Measurements from ENCODE around the gene HK3. TPM values are rescaled to one million over a fixed set of nuclear protein-coding genes. Genes with fewer than 3 reads are reported as not detected.

HK3 gene
- 6.4 TPM for total RNA-seq
- long read RNA-seq, partial matches to known transcripts, result 0 of 11 reads
- long read RNA-seq, other reads (novel, unspliced or antisense), result 10 of 11 reads

- peak; percentile 61 for ATAC-seq
- peak; percentile 60 for DNase-seq (ENCODE audit: missing footprints)
- intact Hi-C loops (cut with DNase I), result no loop called here
Observed at GRCh38 chr5:176899296-176899891, at the start of gene HK3. TSS of gene HK3 (minus strand) at chr5:176899346. CDS start at chr5:176896159, 3,187 bp downstream.

DNA sequence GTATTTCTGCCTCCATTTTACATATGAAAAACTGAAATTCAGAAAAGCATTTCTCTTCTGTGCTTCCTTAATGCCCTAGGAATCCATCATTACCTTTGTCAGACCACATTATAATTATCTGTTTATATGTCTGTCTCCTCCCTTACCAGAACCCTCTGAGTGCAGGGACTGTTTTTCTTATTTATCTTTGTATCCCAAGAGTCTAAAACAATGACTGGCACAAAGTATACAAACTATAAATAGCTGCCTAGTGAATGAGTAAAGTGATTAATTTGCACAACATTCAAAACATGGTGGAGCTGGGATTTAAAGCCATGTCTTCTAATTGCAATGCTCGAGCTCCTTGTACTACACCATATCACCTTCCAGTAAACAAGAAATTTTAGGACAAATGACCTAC lies 49.3 kb upstream of the HK3 start:
- DNase-seq (ENCODE audit: missing footprints), result no peak
- no peak for ATAC-seq
- intact Hi-C loops (cut with DNase I), result no loop called here

DNA sequence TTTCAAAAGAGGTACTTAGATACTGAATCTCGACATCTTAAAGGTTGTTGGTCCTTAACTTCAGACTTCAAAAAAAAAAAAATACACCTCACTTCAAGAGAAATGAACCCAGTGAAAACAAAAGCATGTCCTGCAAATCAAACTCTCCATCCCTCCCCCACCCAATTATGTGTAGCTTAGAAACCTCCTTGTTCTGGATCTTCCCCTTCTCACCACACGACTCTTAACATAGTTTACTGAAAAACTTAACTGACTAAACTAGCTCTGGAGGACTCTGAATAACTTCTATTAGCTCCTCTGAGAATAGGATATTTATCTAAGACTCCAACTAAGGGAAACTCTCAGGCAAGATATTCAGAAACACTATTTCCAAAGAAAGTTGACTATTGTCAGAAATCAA lies 48.7 kb upstream of the HK3 start:
- ATAC-seq (no peak), DNase-seq (ENCODE audit: missing footprints) (no peak)
- intact Hi-C loops (cut with DNase I), result no loop called here

DNA sequence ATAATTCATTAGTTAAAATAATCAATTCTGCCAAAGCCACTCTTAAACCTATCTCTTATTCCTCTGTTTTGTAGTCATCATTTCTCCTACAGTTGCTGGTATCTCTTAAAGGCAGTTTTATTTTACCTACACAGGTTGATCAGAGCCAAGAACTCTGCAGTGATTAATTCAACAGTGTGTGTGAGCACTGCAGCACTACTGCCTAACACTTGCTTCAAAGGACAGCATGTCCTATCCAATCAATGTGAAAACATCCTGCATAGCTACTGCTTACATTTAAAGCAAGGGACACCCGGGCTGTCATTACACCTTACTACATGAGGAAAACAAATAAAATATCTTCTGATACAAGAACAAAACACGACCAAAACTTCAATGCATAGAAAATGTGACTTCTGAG lies 45.1 kb upstream of the HK3 start:
- ATAC-seq (peak; percentile 89), DNase-seq (ENCODE audit: missing footprints) (no peak)
- intact Hi-C loops (cut with DNase I), result no loop called here

GRCh38 chr5:176943816-176944215 lies 44.7 kb upstream of the HK3 start:
- no peak for ATAC-seq
- no peak for DNase-seq (ENCODE audit: missing footprints)
- intact Hi-C loops (cut with DNase I), result no loop called here

DNA sequence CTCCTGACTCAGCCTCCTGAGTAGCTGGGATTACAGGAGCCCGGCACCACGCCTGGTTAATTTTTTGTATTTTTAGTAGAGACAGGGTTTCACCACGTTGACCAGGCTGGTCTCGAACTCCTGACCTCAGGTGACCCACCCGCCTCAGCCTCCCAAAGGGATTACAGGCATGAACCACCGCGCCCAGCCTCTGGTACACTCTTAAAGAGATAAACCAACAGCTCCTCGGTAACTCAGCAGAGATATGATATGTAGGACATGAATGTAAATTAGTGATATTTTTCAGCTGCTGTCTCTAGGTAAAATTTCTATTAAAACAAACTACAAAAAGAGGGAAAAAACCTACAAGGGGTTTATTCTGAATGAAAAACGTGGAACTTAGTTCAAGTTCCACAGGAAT lies 42.8 kb upstream of the HK3 start:
- DNase-seq (ENCODE audit: missing footprints) (peak; percentile 46), ATAC-seq (no peak)
- intact Hi-C loops (cut with DNase I), result no loop called here

GRCh38 chr5:176938472-176938871 lies 39.3 kb upstream of the HK3 start:
- intact Hi-C loops (cut with DNase I), result no loop called here
- ATAC-seq (no peak), DNase-seq (ENCODE audit: missing footprints) (no peak)

DNA sequence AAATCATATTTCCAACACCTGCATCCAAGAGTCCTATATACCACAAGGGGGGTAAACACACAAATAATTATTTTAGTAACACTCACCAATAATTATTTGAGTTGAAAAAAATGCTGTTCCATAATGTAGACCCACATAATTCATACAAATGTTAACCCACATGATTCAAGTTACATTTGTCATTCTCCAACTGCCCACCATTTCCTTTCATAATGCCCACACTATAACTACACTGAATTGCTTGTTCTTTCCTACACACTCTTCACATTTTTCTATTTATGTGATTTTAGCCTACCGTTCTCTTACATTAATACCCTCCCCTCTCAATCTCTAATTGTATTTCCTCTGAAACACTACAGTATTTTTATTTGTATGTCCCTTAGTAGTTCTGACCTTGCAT lies 35.9 kb upstream of the HK3 start:
- DNase-seq (ENCODE audit: missing footprints) (no peak), ATAC-seq (no peak)
- intact Hi-C loops (cut with DNase I), result no loop called here

DNA sequence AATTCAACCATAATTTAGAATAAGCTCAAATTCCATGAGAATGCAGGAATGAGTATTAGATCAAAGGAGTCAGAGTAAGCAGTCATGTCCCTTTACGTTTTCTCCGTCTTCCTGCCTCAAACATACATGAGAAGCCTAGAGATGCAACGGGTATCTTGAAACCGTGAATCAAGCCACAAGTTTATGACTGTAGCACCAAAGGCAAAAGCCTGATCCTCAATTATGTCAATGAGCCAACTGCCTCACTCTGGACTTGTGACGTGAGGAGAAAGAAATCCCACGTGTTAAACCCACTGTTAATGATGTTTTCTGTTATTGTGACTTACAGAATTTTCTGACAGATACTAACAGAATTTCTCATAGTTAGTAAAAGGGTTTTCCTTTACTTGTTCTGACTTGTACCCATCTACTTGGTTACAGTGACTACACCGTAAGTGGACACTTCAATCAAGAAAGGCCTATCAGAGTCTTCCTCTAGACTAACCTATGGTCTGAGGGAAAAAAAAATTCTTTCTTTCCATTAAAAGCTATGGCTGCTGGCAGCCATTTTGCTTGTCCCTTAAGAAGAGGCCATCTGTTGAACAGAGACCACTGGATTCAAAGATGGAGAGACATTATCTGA lies 35.3 kb upstream of the HK3 start:
- intact Hi-C loops (cut with DNase I), result no loop called here

DNA sequence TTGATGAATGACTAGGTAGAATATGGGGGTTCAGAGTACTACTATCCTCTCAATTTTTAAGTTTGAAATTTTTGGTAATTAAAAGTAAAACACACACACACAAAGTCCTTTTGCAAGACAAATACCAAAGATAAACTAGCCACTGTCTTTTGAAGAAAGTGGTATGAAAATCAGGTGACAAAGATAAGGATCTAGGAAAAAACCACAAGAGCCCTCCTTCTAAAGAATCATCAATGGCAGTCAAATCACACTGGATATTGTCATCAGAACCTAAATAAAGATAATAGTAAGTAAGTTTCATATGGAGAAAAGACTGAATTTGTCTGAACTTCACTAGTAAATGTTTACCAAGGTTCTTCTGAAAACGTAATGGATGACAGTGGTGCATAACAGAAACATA lies 30.5 kb upstream of the HK3 start:
- DNase-seq (ENCODE audit: missing footprints), result no peak
- intact Hi-C loops (cut with DNase I), result no loop called here
- ATAC-seq, result no peak

More for the DNA sequence above, 35.3 kb upstream of the HK3 start:
- ATAC-seq (no peak), DNase-seq (ENCODE audit: missing footprints) (no peak)

DNA sequence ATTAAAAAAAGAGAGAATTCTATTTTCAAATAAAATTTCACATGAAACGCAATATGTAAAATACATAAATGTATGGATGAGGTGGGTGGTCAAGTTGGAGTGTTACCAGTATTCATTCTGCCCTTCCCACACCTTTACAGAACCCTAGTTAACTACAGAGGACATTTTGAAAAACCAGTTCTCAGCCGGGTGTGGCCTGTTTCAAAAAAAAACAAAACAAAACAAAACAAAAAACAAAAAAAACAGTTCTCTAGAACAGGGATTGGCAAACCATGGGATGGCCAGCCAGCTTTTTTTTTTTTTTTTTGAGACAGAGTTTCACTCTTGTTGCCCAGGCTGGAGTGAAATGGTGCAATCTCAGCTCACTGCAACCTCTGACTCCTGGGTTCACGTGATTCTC lies 28.4 kb upstream of the HK3 start:
- ATAC-seq (no peak), DNase-seq (ENCODE audit: missing footprints) (no peak)
- intact Hi-C loops (cut with DNase I), result no loop called here

GRCh38 chr5:176922817-176923216 lies 23.7 kb upstream of the HK3 start:
- intact Hi-C loops (cut with DNase I), result no loop called here
- DNase-seq (ENCODE audit: missing footprints) (no peak), ATAC-seq (no peak)

- ATAC-seq (no peak), DNase-seq (ENCODE audit: missing footprints) (no peak)
- intact Hi-C loops (cut with DNase I), result no loop called here
Observed at GRCh38 chr5:176921714-176922113, 22.6 kb upstream of the HK3 start.

DNA sequence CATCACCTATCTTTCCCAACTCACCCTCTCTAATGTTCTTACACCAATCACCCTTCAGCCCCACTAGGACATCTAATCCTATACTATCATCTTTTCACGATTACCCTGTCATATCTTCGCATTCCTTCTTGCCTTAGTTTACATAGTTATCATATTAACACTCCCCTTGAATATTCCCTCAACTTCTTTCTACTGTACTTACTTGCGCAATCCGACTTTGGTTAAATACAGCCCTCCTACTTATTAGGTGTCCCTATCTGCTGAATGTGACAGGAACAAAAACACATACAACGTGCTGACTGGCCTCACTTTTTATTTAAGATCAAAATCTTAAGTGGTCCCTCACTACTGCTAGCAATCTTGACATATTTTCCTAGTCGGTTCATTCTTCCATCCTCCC lies 19.5 kb upstream of the HK3 start:
- ATAC-seq (no peak), DNase-seq (ENCODE audit: missing footprints) (no peak)
- intact Hi-C loops (cut with DNase I), result no loop called here

DNA sequence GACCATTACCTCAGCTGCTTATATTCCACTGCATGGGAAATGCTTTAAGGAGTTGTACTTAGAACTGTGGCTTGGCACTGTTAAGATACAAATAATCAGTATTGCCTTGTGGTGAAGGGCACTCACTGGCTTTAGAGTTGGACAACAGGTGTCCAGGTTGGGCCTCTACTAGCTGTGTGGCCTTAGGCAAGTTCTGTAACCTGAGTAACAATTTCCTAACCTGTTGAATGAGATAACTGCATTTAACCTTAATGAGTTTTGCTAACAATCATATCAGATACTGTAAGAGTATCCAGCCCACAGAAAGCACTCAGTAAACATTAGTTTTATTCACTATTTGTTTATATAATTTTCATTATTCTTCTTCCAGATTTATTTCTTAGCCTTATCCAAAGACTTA lies 17.2 kb upstream of the HK3 start:
- intact Hi-C loops (cut with DNase I), result no loop called here
- no peak for ATAC-seq
- DNase-seq (ENCODE audit: missing footprints), result no peak

DNA sequence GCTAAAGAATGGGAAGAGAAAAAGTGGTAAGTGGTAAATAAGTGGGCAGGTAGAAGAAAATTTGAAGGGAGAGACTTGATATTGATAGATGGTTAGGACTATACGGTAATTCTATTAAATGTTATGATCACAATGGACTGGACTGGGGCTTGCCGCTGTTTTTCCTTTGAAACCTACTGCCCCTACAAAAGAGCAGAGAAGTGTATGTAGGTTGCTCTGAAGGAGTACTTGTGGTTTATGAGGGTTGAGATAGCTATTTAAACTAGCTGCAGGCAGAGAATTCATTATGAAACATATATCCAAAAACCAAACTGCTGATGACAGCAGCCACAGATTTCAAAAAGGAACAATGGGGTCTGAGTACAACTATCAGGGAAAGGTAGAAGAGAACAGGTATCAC lies 16.8 kb upstream of the HK3 start:
- DNase-seq (ENCODE audit: missing footprints), result no peak
- no peak for ATAC-seq
- intact Hi-C loops (cut with DNase I), result no loop called here

DNA sequence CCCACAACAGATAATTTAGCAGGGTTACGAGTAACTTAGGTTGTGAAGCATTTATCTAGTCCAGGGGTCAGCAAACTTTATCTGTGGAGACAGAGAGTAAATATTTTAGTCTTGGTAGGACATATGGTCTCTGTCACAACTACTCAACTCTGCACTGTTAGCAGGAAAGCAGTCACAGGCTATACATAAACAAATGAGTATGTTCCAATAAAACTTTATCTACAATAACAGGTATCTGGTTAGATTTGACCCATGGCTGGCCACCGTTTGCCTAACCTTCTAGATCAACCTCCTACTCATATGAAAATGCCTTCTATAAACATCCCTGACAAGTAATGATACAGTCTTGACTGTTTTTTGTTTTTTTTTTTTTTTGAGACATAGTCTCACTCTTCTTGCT lies 13.0 kb upstream of the HK3 start:
- DNase-seq (ENCODE audit: missing footprints) (no peak), ATAC-seq (no peak)
- intact Hi-C loops (cut with DNase I), result no loop called here

DNA sequence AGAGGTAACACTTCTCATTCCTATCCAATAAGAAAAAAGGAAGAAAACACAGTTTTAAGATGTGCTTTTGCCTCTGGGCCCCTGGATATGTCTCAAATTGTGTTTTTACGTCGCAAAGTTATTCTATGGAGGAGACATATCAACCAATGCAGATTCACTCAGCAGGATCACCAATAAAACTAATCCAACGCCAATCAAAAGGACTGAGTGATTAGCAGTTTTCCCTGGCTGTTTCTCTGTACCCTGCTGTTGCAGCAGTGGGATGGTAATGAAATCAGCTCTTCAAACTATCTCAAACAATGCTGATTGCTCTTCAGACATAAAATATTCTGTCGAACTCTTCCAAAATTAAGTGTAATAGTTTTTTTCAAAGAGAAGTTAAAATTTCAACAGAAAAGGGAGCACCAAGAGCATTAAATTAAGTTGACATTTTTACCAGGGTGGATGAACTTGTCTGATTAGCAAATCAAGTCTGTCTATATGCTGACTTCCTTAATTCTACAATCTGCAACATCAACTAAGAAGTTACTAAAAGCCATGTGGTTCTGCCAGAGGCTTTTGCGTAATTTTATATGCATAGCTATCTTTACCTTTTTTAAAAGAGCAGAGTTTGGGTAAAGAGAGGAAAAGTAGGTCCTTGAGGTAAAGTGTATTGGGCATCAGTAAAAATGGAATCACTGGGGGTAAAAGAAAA lies 9.7 kb upstream of the HK3 start:
- no peak for ATAC-seq
- intact Hi-C loops (cut with DNase I), result no loop called here
- DNase-seq (ENCODE audit: missing footprints), result no peak

- DNase-seq (ENCODE audit: missing footprints), result no peak
- intact Hi-C loops (cut with DNase I), result no loop called here
Observed at GRCh38 chr5:176906796-176907195, 7.7 kb upstream of the HK3 start.

DNA sequence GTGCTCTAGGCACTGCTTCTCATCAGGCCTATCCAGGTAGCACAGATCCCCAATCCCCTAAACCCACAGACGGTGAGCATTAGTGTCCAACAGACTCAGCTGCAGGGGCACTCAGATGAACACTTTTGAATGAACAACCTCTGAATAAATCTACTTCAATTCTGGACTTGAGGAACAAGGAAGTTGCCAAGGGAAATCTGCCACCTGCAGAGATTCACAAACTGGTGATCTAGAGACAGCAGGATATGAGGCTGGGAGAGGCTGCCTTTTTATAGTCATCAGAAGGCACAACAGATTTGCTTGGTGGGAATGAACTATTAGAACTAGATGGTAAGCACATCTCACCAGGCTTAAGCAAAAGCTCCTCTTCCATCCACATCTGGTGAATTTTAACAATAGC lies 7.0 kb upstream of the HK3 start:
- intact Hi-C loops (cut with DNase I), result no loop called here
- ATAC-seq (no peak), DNase-seq (ENCODE audit: missing footprints) (no peak)

More at GRCh38 chr5:176906796-176907195, 7.7 kb upstream of the HK3 start:
- no peak for ATAC-seq
